DOHH2 (cell line): ENCODE data around the gene IL19.

Source experiments
- H3F3A ChIP-seq: fragments of 200-600 bp; sonication (generic), shearing (Covaris generic); 2 replicates; pipeline ENCODE4 v1.6.0; 2016; ENCODE audit warnings: antibody characterized with exemption, mild to moderate bottlenecking; ENCODE audit not compliant: control insufficient read depth, insufficient read depth
- H3K27ac ChIP-seq: fragments of 200-600 bp; sonication (generic); 2 replicates; pipeline ENCODE4 v1.5.1; 2014; ENCODE audit warnings: low read depth, mild to moderate bottlenecking, low read length, moderate library complexity
- H3K27me3 ChIP-seq: fragments of 200-600 bp; sonication (generic); 2 replicates; pipeline ENCODE4 v1.6.1; 2014; ENCODE audit warnings: mild to moderate bottlenecking, low read length, mixed read lengths; ENCODE audit not compliant: control insufficient read depth
- H3K36me3 ChIP-seq: fragments of 200-600 bp; sonication (generic); 2 replicates; pipeline ENCODE4 v1.6.1; 2014; ENCODE audit warnings: mild to moderate bottlenecking, low read length, moderate library complexity, mixed read lengths; ENCODE audit not compliant: control insufficient read depth
- H3K4me1 ChIP-seq: fragments of 200-600 bp; sonication (generic); 2 replicates; pipeline ENCODE4 v1.6.1; 2014; ENCODE audit warnings: mild to moderate bottlenecking, low read length, mixed read lengths; ENCODE audit not compliant: control insufficient read depth
- H3K4me2 ChIP-seq: fragments of 200-600 bp; sonication (generic); 2 replicates; pipeline ENCODE4 v1.6.0; 2014; ENCODE audit warnings: mild to moderate bottlenecking, low read length, moderate library complexity
- H3K4me3 ChIP-seq: fragments of 200-600 bp; sonication (generic); 2 replicates; pipeline ENCODE4 v1.5.1; 2014; ENCODE audit warnings: mild to moderate bottlenecking, low read length, mixed read lengths
- H3K79me2 ChIP-seq: fragments of 200-600 bp; sonication (generic); 2 replicates; pipeline ENCODE4 v1.6.1; 2014; ENCODE audit warnings: mild to moderate bottlenecking, low read length, mixed read lengths; ENCODE audit not compliant: control insufficient read depth
- H3K9me2 ChIP-seq: fragments of 200-600 bp; sonication (generic); replicated peaks from 2 replicates; pipeline ENCODE4 v1.6.1; 2014; ENCODE audit warnings: mild to moderate bottlenecking, low read length, mixed read lengths; ENCODE audit not compliant: control insufficient read depth
- H3K9me3 ChIP-seq: fragments of 200-600 bp; sonication (generic); 2 replicates; pipeline ENCODE4 v1.6.1; 2014; ENCODE audit warnings: antibody characterized with exemption, low read length, mixed read lengths; ENCODE audit not compliant: control insufficient read depth, insufficient read depth
- H4K20me1 ChIP-seq: fragments of 200-600 bp; sonication (generic); 2 replicates; pipeline ENCODE4 v1.6.0; 2014; ENCODE audit warnings: low read depth, mild to moderate bottlenecking, antibody characterized with exemption, low read length, moderate library complexity; ENCODE audit not compliant: control insufficient read depth, insufficient read depth
- CTCF ChIP-seq: fragments of 200-600 bp; sonication (generic); IDR thresholded peaks from one replicate; pipeline ENCODE4 v1.5.1; 2014; ENCODE audit warnings: antibody characterized with exemption, mild to moderate bottlenecking, low read depth, low read length; ENCODE audit not compliant: poor library complexity, severe bottlenecking
- EZH2phosphoT487 ChIP-seq: fragments of 200-600 bp; sonication (generic); IDR thresholded peaks from 2 replicates; pipeline ENCODE4 v1.6.1; 2017; ENCODE audit warnings: borderline replicate concordance, mild to moderate bottlenecking, antibody characterized with exemption, low read length, moderate library complexity, mixed read lengths

Gene IL19

GRCh38 chr1:206833106-206833680 lies 62.6 kb downstream of the IL19 start:
- no peaks in the 10 kb centered on the region for H3F3A ChIP-seq
- peaks cover 15% of the 10 kb centered on the region for H3K4me1 ChIP-seq
- H4K20me1 ChIP-seq, result no peaks in the 10 kb centered on the region
- no peaks in the 10 kb centered on the region for H3K79me2 ChIP-seq
- no peaks in the 10 kb centered on the region for H3K9me2 ChIP-seq
- peaks cover 41% of the 10 kb centered on the region for H3K27me3 ChIP-seq
- TF ChIP-seq CTCF (no peak), EZH2phosphoT487 (no peak)
- H3K4me3 ChIP-seq, result no peak overlapping the region
- H3K27ac ChIP-seq, result no peak overlapping the region
- no peaks in the 10 kb centered on the region for H3K9me3 ChIP-seq
- no peaks in the 10 kb centered on the region for H3K36me3 ChIP-seq
- no peak overlapping the region for H3K4me2 ChIP-seq

- Histone ChIP-seq H3K4me2 (no peak overlapping the region), H4K20me1 (no peaks in the 10 kb centered on the region), H3K27ac (no peak overlapping the region), H3K79me2 (no peaks in the 10 kb centered on the region), H3K4me1 (peaks cover 13% of the 10 kb centered on the region), H3K4me3 (no peak overlapping the region), H3K9me2 (no peaks in the 10 kb centered on the region), H3K36me3 (no peaks in the 10 kb centered on the region), H3F3A (no peaks in the 10 kb centered on the region), H3K9me3 (no peaks in the 10 kb centered on the region), H3K27me3 (peaks cover 40% of the 10 kb centered on the region)
- TF ChIP-seq EZH2phosphoT487 (no peak), CTCF (no peak)
Observed at GRCh38 chr1:206833801-206834200, 63.2 kb downstream of the IL19 start.

DNA sequence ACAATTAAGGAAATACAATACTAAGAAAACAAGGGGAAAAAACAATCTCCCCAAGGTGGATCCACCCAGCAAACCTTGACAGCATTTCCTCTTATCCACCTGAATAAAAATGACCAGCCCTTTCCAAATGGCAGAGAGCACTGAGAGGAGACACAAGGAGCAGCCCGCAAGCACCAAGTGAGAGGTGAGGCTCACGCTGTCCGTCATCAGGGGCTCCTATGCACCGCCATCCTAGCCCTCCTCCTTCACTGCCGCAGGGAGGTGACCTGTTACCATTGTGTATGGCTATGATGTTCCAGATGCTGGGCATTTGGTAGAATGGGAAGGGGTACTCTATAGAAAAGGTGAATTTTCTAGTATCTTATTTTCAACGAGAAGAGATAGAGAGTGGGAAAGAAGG lies 63.6 kb downstream of the IL19 start:
- no peaks in the 10 kb centered on the region for H3K36me3 ChIP-seq
- no peaks in the 10 kb centered on the region for H3K79me2 ChIP-seq
- H3K9me2 ChIP-seq, result no peaks in the 10 kb centered on the region
- H3K9me3 ChIP-seq, result no peaks in the 10 kb centered on the region
- no peak overlapping the region for H3K27ac ChIP-seq
- peaks cover 9% of the 10 kb centered on the region for H3K4me1 ChIP-seq
- H3K4me3 ChIP-seq, result no peak overlapping the region
- TF ChIP-seq EZH2phosphoT487 (no peak), CTCF (no peak)
- no peak overlapping the region for H3K4me2 ChIP-seq
- peaks cover 40% of the 10 kb centered on the region for H3K27me3 ChIP-seq
- no peaks in the 10 kb centered on the region for H3F3A ChIP-seq
- H4K20me1 ChIP-seq, result no peaks in the 10 kb centered on the region
